PFSK-1 (cell line): Measurements from ENCODE around the gene RDH12.

Experiments
- FOXP2 ChIP-seq: optimal IDR thresholded peaks from 2 replicates; pipeline ENCODE3; 2011; ENCODE audit warnings: borderline replicate concordance, control low read depth, inconsistent platforms; ENCODE audit not compliant: insufficient read depth; ENCODE audit errors: extremely low read length, extremely low read depth
- POLR2AphosphoS5 ChIP-seq: IDR thresholded peaks from 2 replicates; pipeline ENCODE4 v1.6.1; 2012; ENCODE audit warnings: low read depth, mild to moderate bottlenecking, control low read depth, low read length, moderate library complexity
- REST ChIP-seq, 2 experiments: IDR thresholded peaks; 2 replicates each; pipeline versions ENCODE4 v1.6.1 to v1.8.0; 2011 to 2012; ENCODE audit warnings: low read depth in 2 of 2, low read length in 2 of 2, control low read depth in 1 of 2, inconsistent platforms in 1 of 2, mild to moderate bottlenecking in 1 of 2, moderate library complexity in 1 of 2; ENCODE audit not compliant: insufficient read depth in 1 of 2
- SIN3A ChIP-seq: IDR thresholded peaks from 2 replicates; pipeline ENCODE4 v1.6.1; 2012; ENCODE audit warnings: mild to moderate bottlenecking, low read length, moderate library complexity, borderline replicate concordance; ENCODE audit not compliant: insufficient read depth
- TAF1 ChIP-seq: IDR thresholded peaks from 2 replicates; pipeline ENCODE4 v1.6.1; 2012; ENCODE audit warnings: low read length, control low read depth, borderline replicate concordance; ENCODE audit not compliant: insufficient read depth

Gene RDH12

GRCh38 chr14:67764496-67764895 lies 62.8 kb downstream of the RDH12 start:
- TF ChIP-seq FOXP2 (no peak), SIN3A (no peak), POLR2AphosphoS5 (no peak), TAF1 (no peak), REST (IDR thresholded peaks at IDR 0.05; ENCODE audit: insufficient read depth in 1 of 2, low read depth in 2 of 2, low read length in 2 of 2) (no peak)

GRCh38 chr14:67765192-67765834 lies 63.6 kb downstream of the RDH12 start:
- TF ChIP-seq FOXP2 = no peak
- no peak for TF ChIP-seq REST (IDR thresholded peaks at IDR 0.05; ENCODE audit: insufficient read depth in 1 of 2, low read depth in 2 of 2, low read length in 2 of 2)

- no peak for TF ChIP-seq FOXP2
- TF ChIP-seq POLR2AphosphoS5 = no peak
- no peak for TF ChIP-seq REST (IDR thresholded peaks at IDR 0.05; ENCODE audit: insufficient read depth in 1 of 2, low read depth in 2 of 2, low read length in 2 of 2)
- no peak for TF ChIP-seq TAF1
- no peak for TF ChIP-seq SIN3A
Observed at GRCh38 chr14:67766035-67766680, 64.5 kb downstream of the RDH12 start.

- TF ChIP-seq POLR2AphosphoS5 = no peak
- TF ChIP-seq FOXP2 = no peak
- TF ChIP-seq REST (IDR thresholded peaks at IDR 0.05; ENCODE audit: insufficient read depth in 1 of 2, low read depth in 2 of 2, low read length in 2 of 2) = no peak
- no peak for TF ChIP-seq SIN3A
- TF ChIP-seq TAF1 = no peak
Observed at GRCh38 chr14:67768219-67768618, 66.5 kb downstream of the RDH12 start.

GRCh38 chr14:67773844-67774377 lies 72.2 kb downstream of the RDH12 start:
- TF ChIP-seq FOXP2 = no peak
- TF ChIP-seq SIN3A = no peak
- no peak for TF ChIP-seq POLR2AphosphoS5
- no peak for TF ChIP-seq REST (IDR thresholded peaks at IDR 0.05; ENCODE audit: insufficient read depth in 1 of 2, low read depth in 2 of 2, low read length in 2 of 2)
- no peak for TF ChIP-seq TAF1
